ENCODE results near the gene TJAP1.
"Not testable (repeated sequence)": the region's sequence is repeated elsewhere in the genome, so short reads cannot be mapped to it uniquely, and the experiment has no call there.

TJAP1 gene

GRCh38 chr6:43506171-43506570 lies 28.8 kb downstream of the TJAP1 start:
- no peak for DNase-seq

- peak; percentile 86 for DNase-seq
Observed at GRCh38 chr6:43506667-43507471, 29.5 kb downstream of the TJAP1 start.

GRCh38 chr6:43508481-43509141 lies 31.2 kb downstream of the TJAP1 start:
- no peak for DNase-seq

GRCh38 chr6:43509142-43509983 lies 32.0 kb downstream of the TJAP1 start:
- no peak for DNase-seq

- peak; percentile 69 for DNase-seq
Observed at GRCh38 chr6:43509984-43510826, 32.8 kb downstream of the TJAP1 start, which contains the start of gene LRRC73. LRRC73 (minus strand) TSS chr6:43510346; CDS start chr6:43509785, 561 bp downstream.

- DNase-seq: no peak
Observed at GRCh38 chr6:43510827-43511163, 33.4 kb downstream of the TJAP1 start.

GRCh38 chr6:43511824-43512415 lies 34.5 kb downstream of the TJAP1 start:
- no peak for DNase-seq

- no peak for DNase-seq
Observed at GRCh38 chr6:43515808-43516207, 38.4 kb downstream of the TJAP1 start.

GRCh38 chr6:43516367-43516696 lies 39.0 kb downstream of the TJAP1 start:
- DNase-seq: no peak

GRCh38 chr6:43516697-43517504 lies 39.5 kb downstream of the TJAP1 start, which contains the start of the genes POLR1C and YIPF3:
POLR1C (plus strand) TSS chr6:43517089; CDS start chr6:43517110, 21 bp downstream.
YIPF3 (minus strand) TSS chr6:43516926; CDS start chr6:43516807, 119 bp downstream.
- peak; percentile 98 for DNase-seq

- DNase-seq: peak; percentile 37
Observed at GRCh38 chr6:43517505-43518357, 40.4 kb downstream of the TJAP1 start.

- no peak for DNase-seq
Observed at GRCh38 chr6:43520097-43520496, 42.7 kb downstream of the TJAP1 start.

- no peak for DNase-seq
Observed at GRCh38 chr6:43521836-43522235, 44.5 kb downstream of the TJAP1 start.

GRCh38 chr6:43522547-43523261 lies 45.3 kb downstream of the TJAP1 start:
- no peak for DNase-seq

- no peak for DNase-seq
Observed at GRCh38 chr6:43523284-43523683, 45.9 kb downstream of the TJAP1 start.

GRCh38 chr6:43524483-43524961 lies 47.2 kb downstream of the TJAP1 start:
- DNase-seq: peak; percentile 20

- DNase-seq: no peak
Observed at GRCh38 chr6:43532201-43532600, 54.8 kb downstream of the TJAP1 start.

GRCh38 chr6:43538986-43539385 lies 61.6 kb downstream of the TJAP1 start:
- DNase-seq: not testable (repeated sequence)

- not testable (repeated sequence) for DNase-seq
Observed at GRCh38 chr6:43539409-43539808, 62.0 kb downstream of the TJAP1 start.

All from hematopoietic multipotent progenitor cell treated with erythropoietin and hydrocortisone succinate and interleukin-3 and kit ligand, for 8 days (in vitro differentiated cells).